NK-92 (cell line): Measurements from ENCODE around the gene OR4D1.

Source experiments
- DNase-seq: peaks from one replicate; lab custom pipeline; 2025; ENCODE audit not compliant: unreplicated experiment; lab: John Stamatoyannopoulos, UW

The OR4D1 gene

GRCh38 chr17:58192612-58193011 lies 44.4 kb downstream of the OR4D1 start, which contains the start of gene EPX:
EPX (plus strand) TSS chr17:58192726; CDS start chr17:58192847, 121 bp downstream.
- no peak for DNase-seq

GRCh38 chr17:58193641-58194255 lies 45.6 kb downstream of the OR4D1 start:
- no peak for DNase-seq

- DNase-seq: no peak
These were observed 47.4 kb downstream of the OR4D1 start for GRCh38 chr17:58195518-58196123.

GRCh38 chr17:58196610-58197009 lies 48.4 kb downstream of the OR4D1 start:
- no peak for DNase-seq

- DNase-seq: no peak
These were observed 51.9 kb downstream of the OR4D1 start for GRCh38 chr17:58200024-58200633.

- DNase-seq: no peak
These were observed 54.7 kb downstream of the OR4D1 start for GRCh38 chr17:58202859-58203258.

GRCh38 chr17:58204796-58205195 lies 56.6 kb downstream of the OR4D1 start:
- no peak for DNase-seq

GRCh38 chr17:58205936-58206335 lies 57.8 kb downstream of the OR4D1 start:
- no peak for DNase-seq

- DNase-seq: no peak
These were observed 59.3 kb downstream of the OR4D1 start for GRCh38 chr17:58207451-58207850.

- DNase-seq: no peak
These were observed 60.2 kb downstream of the OR4D1 start for GRCh38 chr17:58208344-58208743.
